Diencephalon (tissue), 1 donor: ENCODE data around the gene DNAAF8. TPM values are rescaled to one million over a fixed set of nuclear protein-coding genes. Genes with fewer than 3 reads are reported as not detected.

Source experiments
- small RNA-seq: library from RNA; depleted of rRNA; stranded (forward); fragments of <200 nt; gene quantifications from one replicate; pipeline ENCODE3, GENCODE V24; 2014
- total RNA-seq: library from RNA; depleted of rRNA; stranded (reverse); fragments of >200 nt; gene quantifications from one replicate; pipeline ENCODE4 v1.2.3, GENCODE V29; 2014

Gene DNAAF8
- 2.1 TPM for total RNA-seq

GRCh38 chr16:4734063-4734729, at the start of gene DNAAF8, which contains the start of gene ANKS3:
TSS of gene DNAAF8 (plus strand) at chr16:4734537. CDS start at chr16:4736515, 1,978 bp downstream.
TSS of gene ANKS3 (minus strand) at chr16:4734271. CDS start at chr16:4730149, 4,122 bp downstream.

GRCh38 chr16:4693296-4693955, 40.9 kb upstream of the DNAAF8 start, which contains the start of gene NUDT16L1:
TSS of gene NUDT16L1 (plus strand) at chr16:4693562. CDS start at chr16:4693727, 165 bp downstream.

GRCh38 chr16:4766875-4767628, 32.7 kb downstream of the DNAAF8 start, which contains the start of gene ZNF500:
TSS of gene ZNF500 (minus strand) at chr16:4767162. CDS start at chr16:4765978, 1,184 bp downstream.

GRCh38 chr16:4787627-4788482, 53.5 kb downstream of the DNAAF8 start, which contains the start of gene SEPTIN12:
TSS of gene SEPTIN12 (minus strand) at chr16:4788345. CDS start at chr16:4787645, 700 bp downstream.

GRCh38 chr16:4795181-4795827, 61.0 kb downstream of the DNAAF8 start, which contains the start of gene SMIM22:
TSS of gene SMIM22 (plus strand) at chr16:4795369. CDS start at chr16:4795735, 366 bp downstream.

Small RNA genes within 50 kb of the gene (small RNA-seq; reads per million reads assigned to genes)
- not detected for gene RF00017

Other genes starting within 250 kb of the DNAAF8 start
- gene CDIP1, start 195.8 kb upstream of the DNAAF8 start, total RNA-seq = 18.5 TPM
- 0.46 TPM for gene C16orf96, start 178.2 kb upstream of the DNAAF8 start, total RNA-seq
- 2.1 TPM for gene UBALD1, start 119.6 kb upstream of the DNAAF8 start, total RNA-seq
- 43.8 TPM for gene MGRN1, start 109.7 kb upstream of the DNAAF8 start, total RNA-seq
- 47.5 TPM for gene NUDT16L1, start 41.0 kb upstream of the DNAAF8 start, total RNA-seq
- gene ANKS3, start 266 bp upstream of the DNAAF8 start, total RNA-seq = 44.3 TPM
- 8.8 TPM for gene ZNF500, start 32.6 kb downstream of the DNAAF8 start, total RNA-seq
- not detected for gene SEPTIN12, start 53.8 kb downstream of the DNAAF8 start, total RNA-seq
- gene SMIM22, start 60.8 kb downstream of the DNAAF8 start, total RNA-seq = not detected
- 62.7 TPM for gene ROGDI, start 68.1 kb downstream of the DNAAF8 start, total RNA-seq
- gene GLYR1, start 112.8 kb downstream of the DNAAF8 start, total RNA-seq = 72.2 TPM
- gene UBN1, start 112.9 kb downstream of the DNAAF8 start, total RNA-seq = 17.1 TPM
- 13.4 TPM for gene PPL, start 202.6 kb downstream of the DNAAF8 start, total RNA-seq
- 1.6 TPM for gene SEC14L5, start 223.8 kb downstream of the DNAAF8 start, total RNA-seq